CD4-positive, alpha-beta T cell treated with Interleukin-6 at 100 ng/mL for 8 hours (primary cell): Measurements from ENCODE around the gene PLEKHB1.
A peak's percentile ranks its signal among the peaks of the same experiment; 100 is the strongest.

Experiments
- DNase-seq: peaks from one replicate; pipeline ENCODE4 v3.0.0-alpha.2; 2020; ENCODE audit warnings: mixed read lengths, low spot score

PLEKHB1 gene, protein sequence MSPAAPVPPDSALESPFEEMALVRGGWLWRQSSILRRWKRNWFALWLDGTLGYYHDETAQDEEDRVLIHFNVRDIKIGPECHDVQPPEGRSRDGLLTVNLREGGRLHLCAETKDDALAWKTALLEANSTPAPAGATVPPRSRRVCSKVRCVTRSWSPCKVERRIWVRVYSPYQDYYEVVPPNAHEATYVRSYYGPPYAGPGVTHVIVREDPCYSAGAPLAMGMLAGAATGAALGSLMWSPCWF

DNA sequence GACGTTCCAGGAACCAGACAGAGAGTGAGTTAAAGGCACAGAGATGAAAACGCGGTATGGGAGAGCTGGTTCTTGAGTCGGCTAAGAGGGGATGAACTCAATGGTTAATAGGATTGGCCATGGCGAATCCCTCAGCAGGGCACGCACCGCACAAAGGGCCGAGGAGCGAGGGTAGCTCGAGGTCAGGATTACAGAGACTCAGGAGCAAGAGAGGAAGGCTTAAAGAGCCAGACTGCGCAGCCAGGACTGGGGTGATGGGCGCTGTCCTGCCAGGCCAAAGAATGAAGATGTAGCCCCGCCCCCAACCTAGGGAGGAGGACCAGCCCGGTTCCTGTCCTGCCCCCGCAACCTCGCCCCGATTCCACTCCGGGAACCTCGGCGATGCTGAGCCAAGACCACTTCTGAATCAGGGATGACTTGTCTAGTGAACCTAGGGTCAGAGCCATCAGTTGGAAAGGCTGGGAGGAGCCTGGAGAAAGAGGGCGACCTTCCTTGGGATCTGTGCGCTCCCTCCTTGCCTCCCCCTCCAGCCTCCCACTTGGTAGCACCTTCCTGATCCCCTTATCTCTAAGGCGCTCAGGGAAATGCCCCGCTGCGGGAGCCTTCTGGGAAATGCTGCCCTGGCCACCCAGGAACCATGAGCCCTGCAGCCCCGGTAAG, at the start of gene PLEKHB1:
TSS of gene PLEKHB1 (plus strand) at position 610 of the 660 bp plus-strand sequence. CDS start at position 638, 28 bp downstream.
- no peak for DNase-seq

- DNase-seq, result no peak
Observed at GRCh38 chr11:73597336-73597955, 48.9 kb upstream of the PLEKHB1 start.

GRCh38 chr11:73597956-73598718, 48.2 kb upstream of the PLEKHB1 start, which contains the start of gene FAM168A:
FAM168A (minus strand) TSS chr11:73598112; CDS start chr11:73468474, 129,638 bp downstream.
- DNase-seq, result peak; percentile 95

GRCh38 chr11:73598719-73599379, 47.5 kb upstream of the PLEKHB1 start:
- no peak for DNase-seq

GRCh38 chr11:73612601-73613140, 33.7 kb upstream of the PLEKHB1 start:
- no peak for DNase-seq

DNA sequence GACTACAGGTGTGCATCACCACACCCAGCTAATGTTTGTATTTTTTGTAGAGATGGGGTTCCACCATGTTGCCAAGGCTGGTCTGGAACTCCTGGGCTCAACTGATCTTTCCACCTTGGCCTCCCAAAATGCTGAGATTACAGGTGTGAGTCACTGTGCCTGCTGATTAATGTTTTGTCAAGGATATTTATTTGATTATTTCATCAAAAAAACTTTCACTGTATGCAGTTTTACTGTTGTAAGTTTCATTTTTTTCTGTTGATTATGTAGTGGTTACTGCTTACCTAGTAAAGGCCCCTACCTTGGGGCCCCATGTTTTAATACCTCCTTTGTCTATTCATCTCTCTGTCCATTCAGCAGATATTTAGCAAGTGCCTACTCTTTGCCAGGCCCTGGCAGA, 31.8 kb upstream of the PLEKHB1 start:
- no peak for DNase-seq

GRCh38 chr11:73622926-73623593, 23.3 kb upstream of the PLEKHB1 start:
- DNase-seq, result no peak

DNA sequence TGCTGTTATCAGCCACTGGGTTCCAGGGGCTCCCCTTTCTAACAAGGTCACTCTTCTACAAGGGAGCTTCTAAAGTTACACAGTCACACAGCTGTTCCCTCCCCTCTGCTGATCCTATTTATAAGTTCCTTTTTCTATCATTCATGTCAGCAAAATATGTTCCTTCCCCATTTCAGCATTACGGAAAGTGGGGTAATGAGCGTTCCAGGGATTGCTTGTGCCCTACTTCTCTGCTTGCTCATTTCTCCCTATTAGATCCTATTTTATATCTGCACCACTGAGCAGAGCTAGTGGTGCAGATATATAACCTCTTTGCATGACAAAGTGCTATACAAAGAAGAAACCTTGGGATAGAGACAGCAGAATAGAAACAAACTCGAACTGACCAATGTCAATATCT, 22.7 kb upstream of the PLEKHB1 start:
- DNase-seq, result no peak

DNA sequence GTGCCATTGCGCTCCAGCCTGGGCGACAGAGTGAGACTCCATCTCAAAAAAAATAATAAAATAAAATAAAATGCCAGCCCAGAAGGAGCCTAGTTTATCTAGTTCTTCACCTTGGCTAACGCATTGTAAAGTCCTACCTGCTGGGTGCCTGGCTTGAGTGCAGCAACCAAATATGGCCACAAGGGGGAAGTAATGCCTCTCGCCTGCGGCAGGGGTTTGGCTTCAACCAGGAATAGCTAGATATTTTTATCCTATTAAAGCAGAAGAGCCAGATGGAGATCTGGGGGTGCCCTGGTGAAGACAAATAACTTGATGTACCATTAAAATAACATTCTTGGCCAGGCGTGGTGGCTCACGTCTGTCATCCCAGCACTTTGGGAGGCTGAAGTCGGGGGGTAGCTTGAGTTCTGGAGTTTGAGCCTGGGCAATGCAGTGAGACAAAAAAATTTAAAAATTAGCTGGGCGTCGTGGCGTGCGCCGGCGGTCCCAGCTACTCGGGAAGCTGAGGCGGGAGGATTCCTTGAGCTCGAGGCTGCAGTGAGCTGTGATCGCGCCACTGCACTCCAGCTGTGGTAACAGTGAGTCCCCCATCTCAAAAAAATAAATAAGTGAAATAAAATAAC, 20.6 kb upstream of the PLEKHB1 start:
- DNase-seq, result peak; percentile 69

DNA sequence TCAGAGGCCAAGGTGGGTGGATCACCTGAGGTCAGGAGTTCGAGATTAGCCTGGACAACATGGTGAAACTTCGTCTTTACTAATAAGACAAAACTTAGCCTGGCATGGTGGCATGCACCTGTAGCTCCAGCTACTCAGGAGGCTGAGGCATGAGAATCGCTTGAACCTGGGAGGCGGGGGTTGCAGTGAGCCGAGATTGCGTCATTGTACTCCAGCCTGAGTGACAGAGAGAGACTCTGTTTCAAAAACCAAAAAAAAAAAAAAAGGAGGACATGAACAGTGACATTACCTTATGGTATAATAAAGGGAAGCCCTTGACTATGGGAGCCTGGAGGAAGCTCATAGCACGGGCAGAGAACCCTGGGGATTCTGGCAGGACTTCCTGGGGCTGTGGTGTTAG, 16.5 kb upstream of the PLEKHB1 start:
- DNase-seq, result no peak

- DNase-seq, result no peak
Observed at GRCh38 chr11:73632996-73633395, 13.4 kb upstream of the PLEKHB1 start.

GRCh38 chr11:73633999-73634398, 12.4 kb upstream of the PLEKHB1 start:
- DNase-seq, result peak; percentile 21

GRCh38 chr11:73635721-73636120, 10.7 kb upstream of the PLEKHB1 start:
- DNase-seq, result no peak

GRCh38 chr11:73636249-73636648, 10.1 kb upstream of the PLEKHB1 start:
- DNase-seq, result no peak

DNA sequence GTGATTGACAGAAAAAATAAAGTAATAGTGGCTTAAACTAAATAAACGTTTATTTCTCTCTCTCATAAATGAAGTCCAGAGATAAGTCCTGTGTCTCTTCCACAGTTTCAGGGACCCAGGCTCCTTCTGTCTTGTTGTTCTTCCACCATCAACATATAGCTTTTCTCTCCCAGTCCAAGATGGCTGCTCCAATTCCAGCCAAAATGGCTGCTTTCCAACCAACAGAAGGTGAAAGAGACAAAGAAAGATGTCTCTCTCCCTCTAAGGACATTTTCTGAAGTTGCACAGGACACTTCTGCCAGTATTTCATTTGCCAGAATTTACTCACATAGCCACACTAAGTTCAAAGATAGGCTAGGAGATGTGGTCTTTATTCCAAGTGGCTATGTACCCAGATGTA, 9.4 kb upstream of the PLEKHB1 start:
- no peak for DNase-seq

GRCh38 chr11:73640592-73640991, 5.8 kb upstream of the PLEKHB1 start:
- peak; percentile 6 for DNase-seq

GRCh38 chr11:73641668-73642067, 4.7 kb upstream of the PLEKHB1 start:
- no peak for DNase-seq

DNA sequence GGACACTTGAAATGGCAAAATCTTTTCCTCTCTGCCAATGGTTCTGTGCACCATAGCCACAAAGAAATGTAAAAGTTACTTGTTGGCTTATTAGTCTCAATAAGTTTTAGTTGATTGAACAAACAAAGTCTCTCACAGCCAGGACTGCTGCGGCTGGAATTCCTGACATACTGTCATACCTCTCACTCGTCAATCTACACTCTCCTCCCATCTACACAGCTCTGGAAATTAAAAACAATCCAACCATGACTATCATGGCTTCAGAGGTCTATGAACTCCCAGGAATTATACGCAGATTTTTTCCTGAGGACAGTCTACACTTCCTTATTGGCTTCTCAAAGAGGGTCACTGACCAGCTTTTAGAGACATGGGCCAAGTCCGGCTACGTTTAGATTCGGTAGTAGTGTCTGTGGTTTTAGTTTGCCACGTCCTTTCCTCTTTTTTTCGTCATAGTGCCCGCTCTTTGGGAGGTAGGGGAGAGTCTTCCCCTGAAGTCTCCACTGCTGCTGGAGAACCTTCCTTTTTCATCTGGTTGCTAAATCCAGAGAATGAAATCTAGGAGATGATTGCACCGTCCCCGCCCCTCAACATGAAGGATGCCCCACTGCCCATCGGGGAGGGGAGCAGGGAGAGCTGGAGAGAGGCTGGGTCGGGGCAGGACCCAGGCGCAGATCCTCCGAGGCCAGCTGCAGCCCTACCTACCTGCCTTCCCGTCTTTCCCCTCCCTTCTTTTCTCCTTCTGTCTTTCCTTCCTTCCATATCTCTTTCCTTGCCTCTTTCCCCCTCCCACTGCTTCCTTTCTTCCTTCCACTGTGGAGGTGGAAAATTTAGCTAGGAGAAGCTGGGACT, 1.0 kb upstream of the PLEKHB1 start:
- no peak for DNase-seq

GRCh38 chr11:73647459-73648100, 1.2 kb downstream of the PLEKHB1 start:
- DNase-seq, result peak; percentile 96
